Sigmoid colon (tissue), 7 donors: ENCODE results near the gene CNTNAP5. TPM values are rescaled to one million over a fixed set of nuclear protein-coding genes. Genes with fewer than 3 reads are reported as not detected.

Experiments used
- DNase-seq: peaks from one replicate; pipeline ENCODE4 v3.0.0-alpha.2; 2019
- H3K27ac ChIP-seq, 4 donors: fragments of 200-600 bp; sonication (generic); one replicate each; pipeline ENCODE4 v1.5.1; 2016 to 2019; ENCODE audit warnings: mild to moderate bottlenecking in 1 of 4
- H3K27me3 ChIP-seq, 3 donors: fragments of 200-600 bp; sonication (generic); one replicate each; pipeline ENCODE4 v1.5.1; 2019; ENCODE audit warnings: mild to moderate bottlenecking in 1 of 3
- H3K36me3 ChIP-seq, 4 donors: fragments of 200-600 bp; sonication (generic); one replicate each; pipeline ENCODE4 v1.5.1; 2016 to 2019
- H3K4me1 ChIP-seq, 4 donors: fragments of 200-600 bp; sonication (generic); one replicate each; pipeline ENCODE4 v1.5.1; 2017 to 2019
- H3K4me3 ChIP-seq, 4 donors: fragments of 200-600 bp; sonication (generic); one replicate each; pipeline ENCODE4 v1.5.1; 2017 to 2019; ENCODE audit warnings: mild to moderate bottlenecking in 2 of 4, moderate library complexity in 1 of 4
- H3K9me3 ChIP-seq, 4 donors: fragments of 200-600 bp in 3 of 4; sonication (generic) in 3 of 4; one replicate each; pipeline versions ENCODE4 v1.5.1 to v1.6.1; 2013 to 2019
- CTCF ChIP-seq, 4 experiments: fragments of 450-650 bp in 3 of 4; fragments of 200-600 bp in 1 of 4; IDR thresholded peaks; one replicate each; pipeline ENCODE4 v1.5.1; 2016 to 2019; ENCODE audit warnings: antibody characterized with exemption in 4 of 4, mild to moderate bottlenecking in 3 of 4, moderate library complexity in 2 of 4
- EP300 ChIP-seq, 4 donors: sonication (generic); formaldehyde crosslinking; IDR thresholded peaks; one replicate each; pipeline ENCODE4 v1.6.1; 2017; ENCODE audit warnings: antibody characterized with exemption in 4 of 4
- POLR2A ChIP-seq, 2 donors: fragments of 450-650 bp; IDR thresholded peaks; one replicate each; pipeline ENCODE4 v1.6.1; 2016; ENCODE audit warnings: antibody characterized with exemption in 2 of 2, mild to moderate bottlenecking in 2 of 2, moderate library complexity in 2 of 2
- POLR2AphosphoS5 ChIP-seq, 4 donors: sonication (generic); formaldehyde crosslinking; IDR thresholded peaks; one replicate each; pipeline ENCODE4 v1.6.1; 2017; ENCODE audit warnings: antibody characterized with exemption in 4 of 4
- WGBS, 2 donors: extraction: QIAGEN DNeasy Blood & Tissue Kit; methylation state at CpG; one replicate each; pipeline ENCODE4 v1.1.7; 2013; 5-methylcytosine and 5-hydroxymethylcytosine counted together
- intact Hi-C: fragments of 100-400 bp; cut with DNase I; formaldehyde crosslinking; loops from one replicate; pipeline ENCODE4 v1.15.1; 2023
- polyA plus RNA-seq, 3 donors: library from polyadenylated mRNA; stranded (reverse); fragments of 200-250 nt; gene quantifications; one replicate each; pipeline ENCODE4 v1.2.3, GENCODE V29; 2013
- total RNA-seq, 4 donors: library from RNA; depleted of rRNA; stranded (reverse); fragments of >200 nt; gene quantifications; one replicate each; pipeline ENCODE4 v1.1.0, GENCODE V29; 2016
- donor health status: healthy with polysubstance abuse.
- donor health status: Bipolar disorder and iron deficiency.
- donor health status: healthy.

Gene CNTNAP5
- total and polyA plus RNA-seq, 7 donors, result 0.74 to 4.5 (median 1.5) TPM; not detected in 2

- TF ChIP-seq POLR2AphosphoS5 (IDR thresholded peaks at IDR 0.05), result no peak
- TF ChIP-seq POLR2A (IDR thresholded peaks at IDR 0.05), result no peak
- no peak for TF ChIP-seq EP300 (IDR thresholded peaks at IDR 0.05)
- no peak for TF ChIP-seq CTCF (IDR thresholded peaks at IDR 0.05)
- Histone ChIP-seq H3K36me3 (no peaks in the 10 kb centered on the region), H3K4me3 (no peak overlapping the region), H3K9me3 (no peaks in the 10 kb centered on the region), H3K27ac (no peak overlapping the region), H3K27me3 (no peaks in the 10 kb centered on the region), H3K4me1 (no peaks in the 10 kb centered on the region)
- intact Hi-C loops, result no loop called here
- DNase-seq, result no peak
Measured at GRCh38 chr2:124602759-124603158, 577.7 kb downstream of the CNTNAP5 start.

- no peak for DNase-seq
- Histone ChIP-seq H3K27ac (no peak overlapping the region), H3K36me3 (no peaks in the 10 kb centered on the region), H3K4me1 (no peaks in the 10 kb centered on the region), H3K9me3 (no peaks in the 10 kb centered on the region), H3K27me3 (no peaks in the 10 kb centered on the region), H3K4me3 (no peak overlapping the region)
- WGBS, 2 donors, result 77 to 84% methylated on average over 2 of the region's 2 CpGs
- intact Hi-C loops, result no loop called here
- TF ChIP-seq EP300 (IDR thresholded peaks at IDR 0.05) (no peak), CTCF (IDR thresholded peaks at IDR 0.05) (no peak), POLR2A (IDR thresholded peaks at IDR 0.05) (no peak), POLR2AphosphoS5 (IDR thresholded peaks at IDR 0.05) (no peak)
Measured at GRCh38 chr2:124604940-124605339, 579.9 kb downstream of the CNTNAP5 start.

GRCh38 chr2:124607679-124608078, 582.6 kb downstream of the CNTNAP5 start:
- Histone ChIP-seq H3K27me3 (no peaks in the 10 kb centered on the region), H3K27ac (no peak overlapping the region), H3K36me3 (no peaks in the 10 kb centered on the region), H3K4me3 (no peak overlapping the region), H3K4me1 (no peaks in the 10 kb centered on the region), H3K9me3 (no peaks in the 10 kb centered on the region)
- TF ChIP-seq POLR2AphosphoS5 (IDR thresholded peaks at IDR 0.05) (no peak), EP300 (IDR thresholded peaks at IDR 0.05) (no peak), CTCF (IDR thresholded peaks at IDR 0.05) (no peak), POLR2A (IDR thresholded peaks at IDR 0.05) (no peak)
- intact Hi-C loops, result no loop called here
- DNase-seq, result no peak
- WGBS, 2 donors, result 70 to 75% methylated on average over 2 of the region's 2 CpGs

- WGBS, 2 donors, result 81 to 92% methylated on average over 6 of the region's 6 CpGs
- intact Hi-C loops, result no loop called here
- H3K9me3 ChIP-seq, result no peaks in the 10 kb centered on the region
Measured at GRCh38 chr2:124609667-124610066, 584.6 kb downstream of the CNTNAP5 start.

More at GRCh38 chr2:124609667-124610066, 584.6 kb downstream of the CNTNAP5 start:
- Histone ChIP-seq H3K27ac (no peak overlapping the region), H3K36me3 (no peaks in the 10 kb centered on the region), H3K27me3 (no peaks in the 10 kb centered on the region), H3K4me3 (no peak overlapping the region), H3K4me1 (no peaks in the 10 kb centered on the region)
- no peak for TF ChIP-seq POLR2AphosphoS5 (IDR thresholded peaks at IDR 0.05)
- no peak for TF ChIP-seq POLR2A (IDR thresholded peaks at IDR 0.05)
- TF ChIP-seq EP300 (IDR thresholded peaks at IDR 0.05), result no peak
- TF ChIP-seq CTCF (IDR thresholded peaks at IDR 0.05), result no peak
- no peak for DNase-seq
